DMS79 (cell line): ENCODE data around the gene TMEM59.
"Not testable (repeated sequence)": the region's sequence is repeated elsewhere in the genome, so short reads cannot be mapped to it uniquely, and the experiment has no call there.

Experiments
- DNase-seq: peaks from one replicate; lab custom pipeline; 2025; lab: John Stamatoyannopoulos, UW

Gene TMEM59

DNA sequence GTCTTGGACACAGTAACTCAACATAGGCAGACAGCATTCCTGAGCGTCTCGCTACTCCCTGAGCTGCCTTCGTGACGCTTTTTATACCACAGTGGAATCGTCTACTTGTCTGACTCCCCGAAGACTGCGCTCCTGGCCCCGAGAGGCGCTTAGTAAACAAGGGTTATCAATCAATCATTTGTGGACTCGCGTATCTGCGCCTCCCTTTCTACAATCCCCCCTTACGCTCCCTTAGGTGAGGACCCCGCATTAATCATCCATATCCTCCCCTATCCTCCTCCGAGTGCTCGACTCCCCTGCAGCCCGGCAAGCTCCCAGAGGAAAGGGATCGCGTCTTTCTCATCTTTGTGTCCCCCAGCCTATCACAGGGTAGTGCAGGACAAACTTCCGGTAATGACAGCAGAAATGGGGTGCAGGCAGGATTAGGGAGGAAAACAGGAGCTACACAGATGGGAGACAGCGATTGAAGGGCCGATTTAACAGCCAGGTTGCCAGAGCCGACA, 522 bp downstream of the TMEM59 start:
- DNase-seq: peak; percentile 54

DNA sequence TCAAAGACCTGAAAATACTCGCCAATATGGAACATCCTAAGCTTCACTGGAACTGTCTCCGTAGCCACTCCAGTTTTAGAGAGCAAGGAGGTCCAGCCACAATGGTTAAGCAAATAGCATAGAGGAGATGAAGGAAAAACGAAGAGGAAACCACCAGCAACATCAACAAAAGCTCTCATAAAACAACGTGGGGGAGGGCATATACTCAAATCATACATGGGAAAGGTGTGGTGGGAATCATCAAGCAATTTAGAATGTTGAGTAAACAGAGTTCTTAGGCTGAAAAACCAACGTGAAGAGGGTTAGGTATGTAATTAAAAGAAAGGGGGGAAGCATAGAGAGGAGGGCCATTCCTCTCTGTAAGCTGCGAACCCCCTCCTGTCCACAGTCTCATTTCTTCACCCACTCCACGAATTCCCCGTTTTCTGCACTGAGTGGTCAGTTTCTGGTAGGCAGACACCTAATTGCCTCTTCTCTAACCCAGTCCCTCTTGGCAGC, 1.0 kb downstream of the TMEM59 start:
- DNase-seq: no peak

DNA sequence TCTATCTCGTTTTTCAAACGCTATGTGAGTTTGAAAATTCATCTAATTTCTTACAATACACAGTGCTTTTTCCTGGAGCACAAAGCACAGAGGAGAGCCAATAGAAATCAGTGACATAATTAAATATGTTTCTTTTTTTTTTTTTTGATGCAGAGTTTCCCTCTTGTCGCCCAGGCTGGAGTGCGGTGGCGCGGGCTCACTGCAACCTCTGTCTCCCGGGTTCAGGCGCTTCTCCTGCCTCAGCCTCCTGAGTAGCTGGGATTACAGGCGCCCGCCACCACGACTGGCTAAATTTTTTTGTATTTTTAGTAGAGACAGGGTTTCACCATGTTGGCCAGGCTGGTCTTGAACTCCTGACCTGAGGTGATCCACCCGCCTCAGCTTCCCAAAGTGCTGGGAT, 2.6 kb downstream of the TMEM59 start:
- not testable (repeated sequence) for DNase-seq

DNA sequence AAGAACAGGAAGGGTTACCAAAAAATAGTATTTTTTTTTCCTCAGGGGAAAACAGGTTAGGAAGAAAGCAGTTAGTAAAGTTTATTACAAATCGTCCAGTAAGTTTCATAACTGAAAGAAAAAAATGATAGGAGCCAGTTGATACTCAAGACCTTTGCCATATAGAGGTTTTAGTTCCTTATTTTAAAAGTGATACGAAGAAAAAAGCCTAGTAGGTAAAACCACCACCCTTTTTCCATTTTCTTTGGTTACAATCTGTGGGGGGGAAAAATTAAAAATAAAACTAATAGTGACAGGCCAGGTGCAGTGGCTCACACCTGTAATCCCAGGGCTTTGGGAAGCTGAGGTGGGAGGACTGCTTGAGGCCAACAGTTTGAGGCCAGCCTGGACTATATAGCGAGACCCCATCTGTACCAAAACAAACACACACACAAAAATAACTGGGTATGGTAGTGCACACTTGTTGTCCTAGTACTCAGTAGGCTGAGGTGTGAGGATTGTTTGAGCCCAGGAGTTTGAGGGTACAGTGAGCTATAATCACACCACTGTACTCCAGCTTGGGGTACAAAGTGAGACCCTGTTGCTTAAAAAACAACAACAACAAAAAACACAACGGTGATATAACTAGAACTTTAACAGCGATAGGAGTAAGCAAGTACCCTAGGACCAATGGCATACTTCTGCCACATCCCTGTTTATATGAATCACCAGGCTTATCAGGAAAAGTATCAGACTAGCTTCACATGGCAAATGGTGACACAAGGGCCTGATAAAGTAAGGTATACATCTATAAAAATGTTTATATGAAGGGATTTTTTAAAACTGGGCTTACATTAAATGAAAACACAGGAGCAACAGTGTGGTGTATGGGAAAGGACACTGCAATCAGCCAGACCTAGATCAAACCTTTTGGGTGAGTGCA, 5.4 kb downstream of the TMEM59 start:
- DNase-seq: no peak

DNA sequence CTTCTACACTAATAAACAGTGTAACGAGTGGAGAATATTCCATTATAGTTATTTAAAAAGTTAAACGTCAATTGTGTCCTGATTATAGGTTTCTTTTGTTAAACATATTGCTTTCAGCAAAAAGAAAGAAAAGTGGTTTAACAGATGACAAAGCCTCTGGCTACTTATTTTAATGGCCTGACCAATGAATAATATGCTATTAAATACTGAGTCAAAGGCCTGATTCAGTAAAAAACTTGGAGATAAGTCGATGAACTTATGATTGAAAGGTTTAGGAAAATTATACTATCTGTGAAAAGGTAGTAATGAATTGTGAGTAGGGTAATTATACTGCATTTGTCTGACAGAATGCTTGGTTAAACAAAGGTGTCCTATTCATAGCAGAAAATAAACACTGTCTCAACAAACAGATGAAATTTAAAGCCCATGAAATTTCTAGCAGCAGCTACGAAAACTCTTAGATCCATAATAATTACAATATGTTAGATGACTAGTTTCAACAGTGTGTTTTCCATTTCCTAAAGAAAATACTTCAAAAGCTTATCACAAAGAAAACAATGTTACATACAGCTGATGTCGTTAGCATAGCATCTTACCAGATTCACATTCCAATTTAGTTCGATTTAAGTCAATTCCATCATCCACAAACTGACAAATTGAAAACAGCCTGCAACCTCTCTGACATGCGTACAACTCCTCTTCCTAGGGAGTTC, 6.2 kb downstream of the TMEM59 start:
- no peak for DNase-seq

DNA sequence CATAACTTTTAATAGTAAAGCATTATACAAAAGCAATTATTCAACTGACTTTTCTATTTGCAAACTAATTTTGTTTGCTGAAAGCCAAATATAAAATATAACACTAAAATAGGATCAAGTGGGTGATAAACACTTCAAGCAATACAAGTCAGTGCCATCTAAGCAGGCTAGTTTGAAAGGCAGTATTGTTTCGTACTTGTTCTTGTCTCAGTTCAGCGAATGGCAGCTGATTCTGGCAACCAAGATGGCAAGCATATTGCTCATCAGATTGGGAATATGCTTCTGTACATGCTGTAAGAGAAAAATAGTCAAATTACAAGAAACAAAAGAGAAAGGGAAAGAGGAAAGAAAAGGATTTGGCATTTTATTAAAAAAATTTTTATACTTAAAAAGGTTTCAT, 7.5 kb downstream of the TMEM59 start:
- DNase-seq: no peak

DNA sequence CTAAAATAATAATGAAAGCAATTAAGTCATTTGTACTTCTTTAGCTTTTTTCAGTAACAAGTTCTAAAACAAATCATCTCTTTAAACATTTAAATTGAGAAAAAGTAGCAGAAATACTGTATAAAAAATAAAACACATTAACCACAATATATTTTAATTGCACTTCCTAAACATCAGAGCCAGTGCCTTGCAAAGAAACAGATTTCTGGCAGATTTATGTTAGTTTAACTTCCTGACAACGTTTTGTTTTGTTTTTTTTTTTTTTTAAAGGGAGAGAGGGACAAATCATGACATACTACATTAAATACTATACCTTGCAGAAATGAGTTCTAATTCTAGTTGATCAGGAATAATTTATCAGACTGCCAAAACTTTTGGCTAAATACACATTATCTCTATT, 11.2 kb downstream of the TMEM59 start:
- no peak for DNase-seq

DNA sequence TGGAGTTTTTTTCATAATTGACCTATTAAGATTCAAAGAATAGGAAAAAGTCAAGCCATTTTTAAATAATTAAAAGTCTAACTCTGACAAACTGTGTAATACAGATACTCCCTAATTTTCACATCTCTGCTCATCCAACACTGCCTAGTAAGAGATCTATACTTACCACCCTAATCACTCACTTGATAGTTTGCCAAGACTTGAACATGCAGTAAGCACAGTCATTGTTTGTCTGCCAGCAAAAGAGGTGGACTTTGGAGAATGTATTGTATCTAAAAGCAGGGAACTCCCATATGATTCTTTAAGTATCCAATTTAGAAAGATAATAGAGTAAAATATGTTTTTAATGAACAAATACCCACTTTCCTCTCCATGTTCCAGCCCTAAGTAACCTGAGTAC, 15.5 kb downstream of the TMEM59 start:
- no peak for DNase-seq

DNA sequence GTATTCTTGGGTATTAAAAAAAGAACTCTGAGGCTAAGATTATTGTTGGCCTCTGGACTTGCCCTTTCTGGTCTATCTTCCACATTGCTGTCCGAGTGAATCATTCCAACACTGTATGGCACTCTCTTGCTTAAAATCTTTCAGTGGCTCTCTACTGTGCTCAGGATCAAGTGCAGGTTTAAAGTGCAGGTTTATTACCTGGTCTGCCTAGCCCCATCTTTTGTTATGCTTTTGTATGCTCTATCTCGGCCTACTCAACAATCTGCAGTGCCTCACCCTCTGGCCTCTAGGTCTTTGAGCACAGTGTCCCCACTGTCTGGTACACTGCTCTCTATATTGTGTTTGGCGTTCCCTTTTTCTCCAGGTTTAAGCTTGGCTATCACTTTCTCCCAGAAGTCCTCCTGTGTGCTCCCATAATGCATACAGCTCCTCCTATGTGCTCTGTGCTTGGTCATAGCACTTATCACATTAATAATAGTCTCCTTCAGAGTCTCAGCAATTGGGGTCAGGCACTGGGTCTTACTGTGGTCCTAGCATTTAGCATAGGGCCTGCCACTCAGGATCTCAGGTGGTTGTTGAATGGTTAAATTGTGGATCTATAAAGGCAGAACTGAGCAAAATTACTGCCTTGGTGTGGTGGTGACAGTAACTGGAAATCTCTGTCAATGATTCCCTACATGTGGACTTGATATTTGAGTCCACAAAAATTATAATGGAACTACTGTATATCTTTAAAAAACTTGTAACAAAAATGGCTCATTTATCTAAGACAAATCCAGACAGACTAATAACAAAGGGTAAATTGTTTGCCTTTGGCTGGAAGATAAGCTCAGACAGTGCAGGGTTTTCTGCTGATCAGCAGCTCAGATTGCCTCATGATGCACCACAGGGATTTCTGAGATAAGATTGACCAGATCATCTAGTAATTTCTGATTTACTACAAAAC, 24.4 kb downstream of the TMEM59 start:
- no peak for DNase-seq

DNA sequence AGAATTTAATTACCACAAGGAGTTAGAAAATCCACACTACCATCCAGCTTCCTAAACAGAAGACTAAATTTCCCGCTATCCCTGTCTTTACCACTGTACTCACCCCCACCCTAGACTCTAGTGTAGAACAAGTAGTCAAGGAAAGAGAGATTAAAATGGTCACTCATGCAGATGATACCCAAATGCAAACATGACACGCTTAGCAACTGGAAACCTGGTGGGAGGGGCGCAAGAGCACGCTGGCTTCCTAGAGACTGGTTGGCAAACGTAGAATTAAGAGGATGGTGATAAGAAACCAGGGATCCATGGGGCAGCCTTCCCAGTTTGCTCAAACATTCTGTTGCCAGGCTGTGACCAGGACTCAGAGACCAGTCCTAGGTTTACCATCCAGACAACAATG, 25.2 kb downstream of the TMEM59 start:
- DNase-seq: no peak

DNA sequence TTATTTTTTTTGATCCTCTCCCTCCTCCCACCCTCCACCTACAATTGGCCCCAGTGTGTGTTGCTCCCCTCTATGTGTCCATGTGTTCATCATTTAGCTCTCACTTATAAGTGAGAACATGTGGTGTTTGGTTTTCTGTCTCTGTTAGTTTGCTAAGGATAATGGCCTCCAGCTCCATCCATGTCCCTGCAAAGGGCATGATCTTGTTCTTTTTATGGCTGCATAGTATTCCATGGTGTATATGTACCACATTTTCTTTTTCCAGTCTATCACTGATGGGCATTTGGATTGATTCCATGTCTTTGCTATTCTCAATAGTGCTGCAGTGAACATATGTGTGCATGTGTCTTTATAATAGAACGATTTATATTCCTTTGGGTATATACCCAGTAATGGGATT, 28.2 kb downstream of the TMEM59 start:
- DNase-seq: not testable (repeated sequence)

DNA sequence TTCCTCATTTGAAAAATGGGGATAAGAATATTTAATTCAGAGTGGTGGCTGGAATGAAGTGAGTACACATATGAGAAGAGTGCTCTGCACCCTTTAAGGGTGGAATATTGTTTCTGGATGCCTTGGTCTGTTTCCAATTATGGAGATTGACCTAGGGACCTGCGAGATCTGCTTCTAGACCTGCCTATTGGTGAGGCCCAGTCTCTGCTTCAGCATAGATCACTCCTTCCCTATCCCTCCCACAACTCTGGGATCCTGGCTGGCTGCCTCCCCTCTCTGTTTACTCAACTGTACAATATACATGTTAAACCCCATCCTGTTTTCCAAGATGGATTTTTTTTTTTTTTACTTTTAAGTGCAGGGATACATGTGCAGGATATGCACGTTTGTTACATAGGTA, 28.6 kb downstream of the TMEM59 start:
- DNase-seq: no peak

DNA sequence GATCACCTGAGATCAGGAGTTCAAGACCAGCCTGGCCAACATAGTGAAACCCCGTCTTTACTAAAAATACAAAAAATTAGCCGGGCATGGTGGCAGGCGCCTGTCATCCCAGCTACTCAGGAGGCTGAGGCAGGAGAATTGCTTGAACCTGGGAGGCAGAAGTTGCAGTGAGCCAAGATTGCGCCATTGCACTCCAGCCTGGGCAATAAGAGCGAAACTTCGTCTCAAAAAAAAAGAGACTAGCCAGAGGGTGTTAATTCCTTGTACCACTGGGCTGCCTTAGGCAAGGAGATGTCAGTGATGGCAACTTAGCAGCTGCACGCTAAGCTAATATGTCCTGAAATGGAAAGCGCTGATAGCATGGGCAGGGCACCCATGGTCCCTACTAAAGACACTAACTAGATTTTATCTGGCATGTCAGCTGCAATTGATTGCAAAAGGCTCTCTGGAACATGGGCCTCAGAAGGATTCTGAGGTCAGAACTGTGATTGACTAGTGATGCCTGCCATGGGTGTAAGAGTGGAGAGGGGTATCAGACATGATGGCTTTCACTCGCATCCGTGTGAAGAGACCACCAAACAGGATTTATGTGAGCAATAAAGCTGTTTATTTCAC, 33.3 kb downstream of the TMEM59 start:
- DNase-seq: not testable (repeated sequence)

DNA sequence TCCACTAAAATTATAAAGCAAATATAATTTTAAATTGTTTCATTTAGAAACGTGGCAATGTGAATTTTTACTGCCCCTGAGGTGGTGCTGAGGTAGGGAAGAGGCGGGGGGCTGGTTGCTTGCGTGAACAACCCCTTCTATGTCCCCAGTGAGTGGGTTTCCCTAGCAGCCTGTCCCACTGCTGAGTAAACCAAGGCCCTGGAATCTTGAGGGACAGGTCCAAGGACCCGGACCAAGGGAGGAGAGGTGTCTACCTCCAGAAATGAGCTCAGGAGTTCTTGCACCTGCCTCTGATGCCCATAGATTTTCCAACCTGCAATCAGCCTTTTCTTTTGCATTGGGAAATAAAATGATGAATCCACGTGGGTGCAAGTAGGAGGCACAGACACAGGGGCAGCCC, 34.4 kb downstream of the TMEM59 start:
- DNase-seq: no peak

DNA sequence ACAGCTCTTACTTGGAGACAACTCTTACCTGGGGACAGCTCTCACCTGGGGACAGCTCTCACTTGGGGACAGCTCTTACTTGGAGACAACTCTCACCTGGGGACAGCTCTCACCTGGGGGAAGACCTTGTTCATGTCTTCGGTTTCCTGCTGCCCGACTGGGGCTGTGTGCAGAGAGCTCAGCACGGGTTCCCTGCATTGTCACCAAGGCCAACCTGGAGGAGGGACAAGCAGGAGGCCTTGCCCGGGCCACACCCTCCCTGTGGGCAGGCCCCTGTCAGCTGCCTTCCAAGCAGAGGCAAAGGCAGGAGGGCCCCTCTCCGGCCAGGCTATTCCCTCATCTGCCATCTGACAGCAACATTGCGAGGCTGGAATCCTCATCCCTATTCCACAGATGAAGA, 35.0 kb downstream of the TMEM59 start, which contains the start of gene LDLRAD1:
Gene LDLRAD1, minus strand, starts transcription at position 208 of the 400 bp plus-strand sequence. Its CDS starts 74 bp downstream, at position 134.
- no peak for DNase-seq

DNA sequence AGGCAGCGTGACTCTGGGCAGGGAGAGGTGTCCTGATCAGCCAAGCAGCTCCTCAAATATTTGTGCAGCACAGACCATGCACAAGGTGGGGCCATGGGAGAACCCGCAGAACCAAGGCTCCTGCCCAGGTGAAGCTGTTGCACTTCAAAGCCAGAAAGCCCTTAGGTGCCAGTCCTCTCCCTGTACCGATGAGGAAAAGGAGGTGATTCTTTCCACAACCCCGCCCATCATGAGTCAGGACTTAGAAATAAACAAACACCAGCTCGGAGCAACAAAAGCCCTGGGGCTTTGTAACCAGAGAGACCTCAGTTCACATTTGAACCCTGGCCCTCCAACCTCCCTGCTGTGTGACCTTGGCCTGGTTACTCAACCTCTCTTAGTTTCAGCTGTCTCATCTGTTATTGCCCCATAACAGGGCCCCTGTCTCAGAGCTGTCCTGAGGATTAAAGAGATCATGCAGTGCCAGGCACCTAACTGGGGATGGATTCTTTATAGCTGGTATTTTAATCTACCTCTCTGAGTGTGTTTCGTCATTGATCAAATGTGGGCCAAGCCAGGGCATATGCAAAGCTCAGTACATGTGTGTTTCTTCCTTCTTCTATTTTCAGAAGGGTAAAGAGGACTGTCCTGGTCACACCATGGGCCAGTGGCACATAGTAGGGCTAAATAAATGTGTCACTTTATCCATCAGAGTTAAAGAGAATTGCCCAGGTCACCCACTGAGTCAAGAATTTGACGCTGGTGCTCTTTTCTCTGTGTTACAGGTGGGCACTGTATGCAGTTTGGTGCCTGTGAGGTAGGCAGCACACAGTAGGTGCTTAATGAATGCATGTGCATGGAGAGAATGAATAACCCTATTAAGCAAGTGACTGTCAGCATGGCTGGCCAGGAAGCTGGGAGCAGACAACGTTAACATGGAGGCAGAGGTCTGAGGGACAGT, 36.4 kb downstream of the TMEM59 start:
- DNase-seq: peak; percentile 28

DNA sequence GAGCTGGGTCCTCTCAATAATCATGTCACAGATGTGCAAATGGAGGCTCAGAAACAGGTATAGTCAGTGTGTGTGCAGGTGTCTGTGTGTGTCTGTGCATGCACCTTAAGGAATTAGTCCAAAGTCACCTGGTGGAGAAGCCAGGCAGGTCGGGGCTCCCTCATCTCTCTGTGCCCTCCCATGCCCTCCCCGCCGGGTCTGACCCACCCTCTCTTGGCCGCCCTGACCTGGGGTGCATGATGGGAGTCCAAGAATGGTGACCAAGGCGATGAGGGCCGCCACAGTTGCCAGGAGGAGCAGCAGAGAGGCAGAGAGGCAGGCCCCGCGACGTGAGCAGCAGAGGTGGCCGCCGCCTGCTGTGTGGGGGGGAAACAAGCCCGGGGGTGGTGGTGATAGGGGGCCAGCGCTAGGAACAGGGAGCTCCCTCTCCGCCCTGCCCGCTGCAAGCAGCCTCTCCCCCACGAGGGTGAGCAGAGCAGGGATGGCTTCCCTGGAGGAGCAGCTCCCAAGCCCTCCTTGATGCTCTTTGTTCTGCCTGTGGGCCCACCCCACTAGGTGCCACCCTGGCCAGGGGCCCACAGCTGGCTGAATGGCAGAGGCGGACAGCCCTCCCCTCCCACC, 38.9 kb downstream of the TMEM59 start:
- DNase-seq: no peak

DNA sequence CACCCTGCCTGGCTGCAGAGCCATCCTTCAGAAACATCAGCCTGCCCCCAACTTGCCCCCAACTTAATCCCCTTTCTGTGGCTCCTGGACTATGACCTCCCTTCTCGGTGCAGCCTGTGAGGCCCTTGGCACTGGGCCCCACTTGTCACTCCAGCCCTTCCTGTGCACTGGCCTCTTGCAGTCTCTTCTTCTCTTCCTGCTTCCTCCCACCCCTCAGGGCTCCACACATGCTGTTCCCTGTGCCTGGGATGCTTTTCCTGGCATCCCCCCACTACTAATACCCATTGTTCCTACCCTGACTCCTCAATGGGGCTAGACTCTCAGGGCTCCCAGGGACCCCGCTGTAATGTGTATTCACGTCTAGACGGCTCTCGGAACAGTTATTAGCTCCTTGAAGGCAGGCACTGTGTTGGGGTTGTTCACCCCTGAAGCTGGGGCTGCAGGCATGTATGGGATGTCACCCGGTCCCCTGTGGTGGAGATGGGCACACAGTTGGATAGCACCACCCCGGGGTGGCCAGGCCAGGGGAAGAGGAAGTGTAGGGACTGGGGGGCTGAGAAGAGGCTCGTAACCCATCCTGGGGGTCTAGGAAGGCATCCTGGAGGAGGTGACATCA, 39.5 kb downstream of the TMEM59 start:
- no peak for DNase-seq

DNA sequence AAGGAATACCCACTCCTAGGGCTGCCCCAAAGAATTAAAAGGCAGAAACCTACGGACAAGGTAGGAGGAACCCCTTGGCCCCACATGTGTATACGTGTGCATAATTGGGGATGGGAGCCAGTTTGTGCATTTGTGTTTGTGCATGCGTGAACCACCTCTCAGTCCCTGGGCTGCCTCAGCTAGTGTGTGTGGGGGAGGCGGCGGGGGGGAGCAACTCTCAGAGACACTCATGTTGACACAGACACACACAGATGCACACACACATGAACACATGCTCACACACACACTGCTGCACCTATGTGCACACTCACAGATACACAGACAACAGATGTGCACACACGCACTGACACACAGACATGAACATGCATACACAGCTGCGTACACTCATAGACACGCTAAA, 40.1 kb downstream of the TMEM59 start:
- DNase-seq: no peak
